GM12874 (cell line): ENCODE data around the gene LRRC8D.

Experiments used
- TF ChIP-seq, protein P1 (sequence below): IDR thresholded peaks from 2 replicates; pipeline ENCODE4 v1.5.1; 2011; ENCODE audit warnings: low read depth, mild to moderate bottlenecking, control low read depth, low read length, moderate library complexity; ENCODE audit not compliant: insufficient read depth

The LRRC8D gene

DNA sequence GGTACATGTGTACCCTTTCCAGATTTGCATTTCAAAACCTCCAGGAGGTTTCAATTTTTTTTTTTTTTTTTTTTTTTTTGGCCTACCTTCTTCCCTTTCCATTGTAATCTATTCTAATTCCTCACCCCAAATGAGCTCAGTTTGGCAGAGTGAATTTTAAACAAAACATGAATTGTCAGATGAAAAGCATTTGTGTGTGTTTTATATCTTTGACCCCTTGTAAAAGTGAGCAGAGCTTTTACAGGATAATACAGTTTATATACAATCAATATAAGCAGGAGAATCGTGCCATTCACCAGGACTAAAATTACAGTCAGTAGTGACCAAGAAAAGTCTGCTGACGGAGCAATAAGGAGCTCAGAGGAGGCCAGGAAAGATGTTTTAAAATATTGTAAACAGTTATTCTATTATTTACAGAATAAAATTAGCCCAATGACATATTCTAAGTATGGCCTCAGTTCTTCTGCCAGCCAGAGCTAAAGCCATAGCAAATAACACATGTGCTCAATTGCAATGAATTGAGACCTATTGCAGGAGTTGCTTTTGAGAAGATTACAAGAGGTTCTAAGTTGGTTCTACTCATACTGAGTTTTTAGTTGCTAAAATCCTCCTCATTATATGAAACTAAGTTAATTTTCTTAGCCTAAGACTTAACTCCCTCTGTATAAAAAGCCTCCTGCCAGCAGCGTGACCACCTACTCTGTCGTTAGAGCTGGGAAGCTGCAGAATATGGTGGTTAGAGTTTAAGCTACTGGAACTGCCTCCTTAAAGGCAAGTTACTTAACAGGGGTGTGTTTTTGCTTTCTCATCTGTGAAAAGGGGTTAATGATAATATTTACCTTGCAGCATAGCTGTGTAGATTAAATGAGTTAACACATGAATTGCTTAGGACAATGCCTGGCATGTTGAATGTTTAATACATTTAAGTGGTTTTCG, 123.3 kb downstream of the LRRC8D start:
- TF ChIP-seq, protein P1, sequence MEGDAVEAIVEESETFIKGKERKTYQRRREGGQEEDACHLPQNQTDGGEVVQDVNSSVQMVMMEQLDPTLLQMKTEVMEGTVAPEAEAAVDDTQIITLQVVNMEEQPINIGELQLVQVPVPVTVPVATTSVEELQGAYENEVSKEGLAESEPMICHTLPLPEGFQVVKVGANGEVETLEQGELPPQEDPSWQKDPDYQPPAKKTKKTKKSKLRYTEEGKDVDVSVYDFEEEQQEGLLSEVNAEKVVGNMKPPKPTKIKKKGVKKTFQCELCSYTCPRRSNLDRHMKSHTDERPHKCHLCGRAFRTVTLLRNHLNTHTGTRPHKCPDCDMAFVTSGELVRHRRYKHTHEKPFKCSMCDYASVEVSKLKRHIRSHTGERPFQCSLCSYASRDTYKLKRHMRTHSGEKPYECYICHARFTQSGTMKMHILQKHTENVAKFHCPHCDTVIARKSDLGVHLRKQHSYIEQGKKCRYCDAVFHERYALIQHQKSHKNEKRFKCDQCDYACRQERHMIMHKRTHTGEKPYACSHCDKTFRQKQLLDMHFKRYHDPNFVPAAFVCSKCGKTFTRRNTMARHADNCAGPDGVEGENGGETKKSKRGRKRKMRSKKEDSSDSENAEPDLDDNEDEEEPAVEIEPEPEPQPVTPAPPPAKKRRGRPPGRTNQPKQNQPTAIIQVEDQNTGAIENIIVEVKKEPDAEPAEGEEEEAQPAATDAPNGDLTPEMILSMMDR = no peak

DNA sequence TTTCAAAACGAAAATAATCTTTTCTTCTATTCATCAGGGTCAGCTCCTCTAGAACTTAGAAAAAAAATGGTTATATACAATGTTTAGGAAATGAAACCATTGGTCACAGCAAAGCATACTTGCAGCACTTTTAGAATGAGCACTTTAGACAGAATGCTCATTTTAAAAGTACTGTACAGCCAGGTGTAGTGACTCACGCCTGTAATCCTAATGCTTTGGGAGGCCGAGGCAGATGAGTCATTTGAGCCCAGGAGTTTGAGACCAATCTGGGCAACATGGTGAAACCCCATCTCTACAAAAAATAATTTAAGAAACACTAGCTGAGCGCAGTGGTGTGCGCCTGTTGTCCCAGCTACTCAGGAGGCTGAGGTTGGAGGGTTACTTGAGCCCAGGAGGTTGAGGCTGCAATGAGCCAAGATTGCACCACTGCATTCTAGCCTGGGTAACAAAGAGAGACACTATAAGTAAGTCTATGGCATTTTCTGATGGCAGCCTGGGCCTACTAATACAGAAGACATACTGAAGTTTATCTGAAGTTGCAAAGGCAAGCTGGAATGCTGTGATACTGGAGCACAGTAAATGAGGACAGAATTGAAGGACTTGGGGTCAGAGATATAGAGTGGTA, 125.1 kb downstream of the LRRC8D start:
- TF ChIP-seq, protein P1 = no peak

DNA sequence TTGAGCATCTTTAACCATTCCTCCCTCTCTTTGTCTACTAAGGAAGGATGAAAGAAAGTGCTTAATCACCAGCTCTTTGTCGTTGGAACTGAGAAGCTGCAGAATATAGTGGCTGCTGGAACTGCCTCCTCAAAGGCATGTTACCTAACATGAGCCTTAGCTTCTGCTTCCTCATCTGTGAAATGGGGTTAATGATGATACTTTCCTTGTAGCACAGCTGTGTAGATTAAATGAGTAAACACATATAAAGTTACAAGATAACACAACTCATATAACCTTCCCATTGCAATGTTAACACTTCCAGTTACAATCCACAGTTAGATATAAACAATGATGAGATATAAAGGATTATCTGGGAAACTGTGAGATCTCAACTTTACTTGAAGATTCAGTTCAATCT, 125.7 kb downstream of the LRRC8D start:
- TF ChIP-seq, protein P1 = no peak

DNA sequence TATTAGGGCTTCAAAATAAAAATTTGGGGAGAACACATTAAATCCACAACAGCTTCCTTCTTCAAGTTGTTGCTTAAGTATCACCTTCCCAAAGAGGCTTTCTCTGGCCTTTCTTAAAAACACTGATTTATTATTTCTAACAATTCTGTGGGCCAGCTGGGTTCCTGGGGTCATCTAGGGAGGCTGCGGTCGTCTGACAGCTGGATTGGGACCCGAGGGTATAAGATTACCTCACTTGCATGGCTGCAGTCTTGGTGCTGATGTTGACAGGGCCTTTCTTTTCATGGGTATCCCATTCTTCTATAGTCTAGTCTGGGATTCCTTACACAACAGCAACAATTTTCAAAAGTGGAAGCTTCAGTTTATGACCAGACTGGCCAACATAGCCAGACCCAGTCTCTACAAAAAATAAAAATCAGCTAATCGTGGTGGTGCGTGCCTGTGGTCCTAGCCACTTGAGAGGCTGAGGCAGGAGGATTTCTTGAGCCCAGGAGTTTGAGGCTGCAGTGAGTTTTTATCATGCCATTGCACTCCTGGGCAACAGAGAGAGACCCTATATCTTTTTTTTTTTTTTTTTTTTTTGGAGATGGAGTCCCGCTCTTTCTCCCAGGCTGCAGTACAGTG, 128.0 kb downstream of the LRRC8D start:
- TF ChIP-seq, protein P1 = no peak

DNA sequence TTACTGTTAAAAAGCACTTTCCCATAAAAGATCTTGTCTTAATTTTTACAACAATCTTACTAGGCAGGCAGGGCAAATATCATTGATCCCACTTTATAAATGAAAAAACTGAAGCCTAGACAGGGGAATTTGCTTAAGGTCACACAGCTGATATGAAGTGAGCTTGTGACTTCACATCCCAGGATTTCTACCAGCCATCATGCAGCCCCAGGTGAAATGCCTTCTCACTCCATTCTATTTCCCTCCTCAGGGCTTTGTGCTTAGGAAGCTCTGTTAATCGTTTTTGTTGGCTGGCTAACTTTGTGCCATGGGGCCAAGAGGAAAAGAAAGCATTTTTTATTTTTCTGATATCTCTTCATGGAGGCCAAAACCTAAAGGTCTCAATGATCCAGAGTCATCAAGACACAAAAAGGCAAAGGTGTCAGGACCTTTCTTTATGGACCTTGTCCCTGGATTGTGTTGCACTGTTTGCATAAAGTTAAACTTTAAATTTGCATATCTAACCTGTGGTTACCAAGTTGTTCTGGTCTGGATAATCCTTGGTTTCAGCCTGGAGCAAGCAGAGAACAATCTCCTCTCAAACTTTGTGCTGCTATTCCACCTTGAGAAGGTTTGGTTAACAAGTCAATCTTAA, 129.3 kb downstream of the LRRC8D start:
- TF ChIP-seq, protein P1 = no peak

DNA sequence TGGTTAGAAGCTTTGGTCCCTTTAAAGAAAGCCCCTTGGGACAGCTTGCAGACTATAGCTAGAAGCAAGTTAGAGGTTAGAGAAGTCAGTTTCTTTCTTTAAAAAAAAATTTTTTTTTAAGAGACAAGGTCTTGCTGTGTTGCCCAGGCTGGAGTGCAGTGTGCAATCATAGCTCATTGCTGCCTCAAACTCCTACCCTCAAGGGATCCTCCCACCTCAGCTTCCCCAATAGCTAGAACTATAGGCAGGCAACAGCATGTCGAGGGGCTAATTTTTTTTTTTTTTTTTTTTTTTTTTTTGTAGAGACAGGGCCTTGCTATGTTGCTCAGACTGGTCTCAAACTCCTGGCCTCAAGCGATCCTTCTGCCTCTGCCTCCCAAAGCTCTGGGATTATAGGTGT, 129.9 kb downstream of the LRRC8D start:
- TF ChIP-seq, protein P1 = no peak
